GM12864 (cell line): ENCODE measurements around the gene PXN.

Experiments
- DNase-seq: peaks from one replicate; pipeline ENCODE4 v3.0.0-alpha.2; 2011; ENCODE audit warnings: low read depth
- H3K4me3 ChIP-seq: 2 replicates; pipeline ENCODE4 v1.5.1; 2011; ENCODE audit warnings: mild to moderate bottlenecking, low read depth, low read length, control low read depth
- TF ChIP-seq, protein P1 (sequence below): IDR thresholded peaks from 2 replicates; pipeline ENCODE4 v1.5.1; 2011; ENCODE audit warnings: low read depth, mild to moderate bottlenecking, moderate library complexity, low read length, control low read depth, inconsistent platforms; ENCODE audit errors: missing control alignments

Gene PXN

DNA sequence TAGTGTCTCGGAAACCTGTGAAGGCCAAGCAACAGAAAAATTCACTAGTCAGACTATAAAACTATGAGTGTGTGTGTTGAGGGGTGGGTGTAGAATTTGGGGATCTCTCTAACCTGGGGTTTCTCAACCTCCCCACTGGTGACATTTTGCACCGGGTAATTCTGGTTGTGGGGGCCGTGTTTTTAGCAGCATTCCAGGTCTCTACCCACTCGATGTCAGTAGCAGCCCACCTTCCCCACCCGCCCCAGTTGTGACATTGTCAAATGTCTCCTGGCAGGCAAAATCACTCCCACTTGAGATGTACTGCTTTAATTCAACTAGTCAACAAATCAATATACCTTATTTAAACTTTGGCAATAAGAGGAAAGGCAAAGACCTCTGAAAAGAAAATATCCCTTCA, 75.1 kb downstream of the PXN start:
- DNase-seq: no peak
- TF ChIP-seq, protein P1, sequence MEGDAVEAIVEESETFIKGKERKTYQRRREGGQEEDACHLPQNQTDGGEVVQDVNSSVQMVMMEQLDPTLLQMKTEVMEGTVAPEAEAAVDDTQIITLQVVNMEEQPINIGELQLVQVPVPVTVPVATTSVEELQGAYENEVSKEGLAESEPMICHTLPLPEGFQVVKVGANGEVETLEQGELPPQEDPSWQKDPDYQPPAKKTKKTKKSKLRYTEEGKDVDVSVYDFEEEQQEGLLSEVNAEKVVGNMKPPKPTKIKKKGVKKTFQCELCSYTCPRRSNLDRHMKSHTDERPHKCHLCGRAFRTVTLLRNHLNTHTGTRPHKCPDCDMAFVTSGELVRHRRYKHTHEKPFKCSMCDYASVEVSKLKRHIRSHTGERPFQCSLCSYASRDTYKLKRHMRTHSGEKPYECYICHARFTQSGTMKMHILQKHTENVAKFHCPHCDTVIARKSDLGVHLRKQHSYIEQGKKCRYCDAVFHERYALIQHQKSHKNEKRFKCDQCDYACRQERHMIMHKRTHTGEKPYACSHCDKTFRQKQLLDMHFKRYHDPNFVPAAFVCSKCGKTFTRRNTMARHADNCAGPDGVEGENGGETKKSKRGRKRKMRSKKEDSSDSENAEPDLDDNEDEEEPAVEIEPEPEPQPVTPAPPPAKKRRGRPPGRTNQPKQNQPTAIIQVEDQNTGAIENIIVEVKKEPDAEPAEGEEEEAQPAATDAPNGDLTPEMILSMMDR: no peak
- no peak overlapping the region for H3K4me3 ChIP-seq

DNA sequence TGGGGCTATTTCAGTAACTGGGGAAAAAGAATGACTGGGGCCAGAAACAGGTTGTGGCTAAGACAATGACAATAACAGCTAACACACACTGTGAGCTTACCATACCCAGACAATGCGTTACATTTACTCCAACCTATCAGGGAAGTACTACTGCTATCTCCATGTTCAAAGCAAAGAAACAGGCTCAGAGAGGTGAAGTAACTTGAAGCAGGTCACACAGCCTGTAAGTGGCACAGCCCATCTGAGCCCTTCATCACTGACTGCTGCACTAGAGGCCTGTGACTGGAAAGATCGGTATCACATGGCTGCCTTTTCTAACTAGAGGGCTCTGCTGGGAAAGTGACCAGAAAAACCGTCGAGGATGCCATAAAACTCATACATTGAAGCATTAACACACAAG, 78.9 kb downstream of the PXN start:
- H3K4me3 ChIP-seq: no peak overlapping the region
- DNase-seq: no peak
- TF ChIP-seq, protein P1: no peak

DNA sequence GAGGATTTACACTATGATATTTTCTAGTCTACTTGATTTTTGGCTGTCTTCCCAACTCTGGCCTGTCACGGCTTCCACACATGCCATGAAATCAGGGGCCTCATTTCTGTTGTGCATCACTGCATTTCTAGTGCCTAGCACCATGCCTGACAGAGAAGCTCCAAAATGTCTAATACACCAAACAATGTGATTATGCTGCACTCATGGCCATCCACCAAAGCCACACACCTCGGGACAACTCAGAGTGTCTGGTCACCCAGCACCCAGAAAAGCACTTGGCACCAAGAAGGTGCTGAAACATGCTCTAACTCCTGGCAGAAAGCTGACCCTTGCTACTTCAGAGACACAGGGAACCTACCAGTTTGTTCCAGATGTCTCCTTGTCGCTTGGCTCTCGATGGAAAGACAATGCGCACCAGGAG, 82.3 kb downstream of the PXN start:
- TF ChIP-seq, protein P1: no peak
- DNase-seq: no peak
- H3K4me3 ChIP-seq: no peak overlapping the region

DNA sequence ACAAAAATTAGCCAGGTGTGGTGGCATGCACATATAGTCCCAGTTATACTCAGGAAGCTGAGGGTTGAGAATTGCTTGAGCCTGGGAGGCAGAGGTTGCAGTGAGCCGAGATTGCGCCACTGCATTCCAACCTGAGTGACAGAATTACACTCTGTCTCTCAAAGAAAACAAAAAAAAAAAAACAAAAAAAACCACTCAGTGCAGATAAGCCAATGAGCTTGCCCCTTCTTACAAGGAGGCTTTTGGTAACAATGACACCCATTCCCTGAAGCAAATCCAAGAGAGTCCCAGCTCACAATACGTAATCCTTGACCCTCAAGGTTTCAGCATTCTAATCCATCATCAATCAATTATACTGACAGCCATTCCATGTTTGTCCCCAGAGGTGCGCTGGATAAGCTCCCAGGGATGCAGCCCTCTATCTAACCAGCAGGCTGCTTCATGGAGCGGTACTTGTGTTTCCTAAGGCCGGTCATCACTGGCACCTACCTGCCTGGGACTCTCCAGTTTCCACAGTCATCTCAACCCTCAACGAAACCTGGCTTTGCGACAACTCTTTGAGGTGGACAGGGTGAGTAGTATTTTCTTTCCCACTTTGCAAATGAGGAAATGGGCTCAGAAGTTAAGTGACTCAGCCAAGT, 83.4 kb downstream of the PXN start:
- H3K4me3 ChIP-seq: no peak overlapping the region
- TF ChIP-seq, protein P1: no peak
- no peak for DNase-seq

DNA sequence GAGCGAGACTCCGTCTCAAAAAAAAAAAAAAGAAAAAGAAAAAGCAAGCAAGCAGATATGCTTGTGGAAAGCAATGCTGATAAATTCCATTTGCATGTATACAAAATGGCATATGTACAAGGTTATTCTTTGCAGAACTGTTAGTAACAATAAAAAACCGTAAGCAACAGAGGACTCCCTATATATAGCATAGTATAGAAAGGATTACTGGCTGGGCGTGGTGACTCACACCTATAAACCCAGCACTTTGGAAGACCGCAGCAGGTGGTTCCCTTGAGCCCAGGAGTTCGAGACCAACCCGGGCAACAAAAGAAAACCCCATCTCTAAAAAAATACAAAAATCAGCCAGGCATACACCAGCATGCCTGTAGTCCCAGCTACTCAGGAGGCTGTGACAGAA, 84.6 kb downstream of the PXN start:
- no peak for DNase-seq
- TF ChIP-seq, protein P1: no peak
- H3K4me3 ChIP-seq: no peak overlapping the region

DNA sequence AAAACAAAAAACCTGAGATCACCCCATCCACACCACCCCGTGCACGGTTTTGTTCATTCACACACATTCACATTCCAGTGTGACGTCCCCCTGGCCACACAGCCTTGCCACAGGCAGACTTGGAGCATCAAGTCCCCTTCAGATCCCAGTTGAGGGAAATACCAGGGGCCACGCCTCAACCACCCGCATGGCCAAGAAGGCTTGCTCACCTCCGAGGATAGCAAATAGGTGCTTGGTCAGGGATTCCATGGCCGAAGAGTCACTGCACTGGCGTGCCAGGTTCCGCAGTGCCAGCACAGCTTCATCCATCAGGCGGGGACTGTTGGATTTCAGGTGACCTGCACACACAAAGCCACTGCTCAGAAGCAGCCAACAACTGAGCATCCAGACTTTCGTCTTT, 90.0 kb downstream of the PXN start:
- DNase-seq: no peak
- TF ChIP-seq, protein P1: no peak
- H3K4me3 ChIP-seq: no peak overlapping the region

DNA sequence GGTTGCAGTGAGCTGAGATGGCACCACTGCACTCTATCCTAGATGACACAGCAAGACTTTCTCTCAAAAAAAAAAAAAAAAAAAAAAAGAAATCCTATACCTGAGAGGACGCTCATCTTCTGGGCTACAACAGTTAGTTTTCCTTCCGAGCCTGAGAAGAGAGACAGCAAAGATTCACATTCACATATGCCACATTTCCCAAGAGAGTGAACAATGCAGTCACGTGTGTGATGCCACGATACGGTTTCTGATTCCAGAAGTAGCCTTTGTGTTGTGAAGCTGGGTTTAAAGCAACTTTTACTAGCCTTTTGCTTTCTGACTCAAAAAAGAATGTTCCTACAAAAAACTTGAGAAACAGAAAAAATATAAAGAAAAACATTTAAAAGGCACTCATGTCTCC, 90.5 kb downstream of the PXN start:
- no peak for DNase-seq
- H3K4me3 ChIP-seq: no peak overlapping the region
- TF ChIP-seq, protein P1: no peak
